Tibial artery (tissue), 4 donors: ENCODE results near the gene CAMTA1.
"Not testable (repeated sequence)": the region's sequence is repeated elsewhere in the genome, so short reads cannot be mapped to it uniquely, and the experiment has no call there.

Experiments used
- DNase-seq, 2 donors: peaks; one replicate each; pipeline ENCODE4 v3.0.0-alpha.2; 2019
- H3K27ac ChIP-seq, 2 donors: fragments of 200-600 bp; sonication (generic) in 1 of 2; 1 replicate in 1 of 2; 2 replicates in 1 of 2; pipeline ENCODE4 v1.5.1; 2018 to 2019; ENCODE audit warnings: mild to moderate bottlenecking in 1 of 2
- H3K27me3 ChIP-seq, 2 donors: fragments of 200-600 bp; sonication (generic) in 1 of 2; one replicate each; pipeline versions ENCODE4 v1.5.1 to v1.6.0; 2016 to 2019
- H3K36me3 ChIP-seq, 3 donors: fragments of 200-600 bp; sonication (generic) in 2 of 3; one replicate each; pipeline ENCODE4 v1.5.1; 2016 to 2019; ENCODE audit warnings: mild to moderate bottlenecking in 2 of 3
- H3K4me1 ChIP-seq, 4 donors: fragments of 200-600 bp; sonication (generic) in 2 of 4; 1 replicate in 3 of 4; 2 replicates in 1 of 4; pipeline ENCODE4 v1.5.1; 2016 to 2019
- H3K4me3 ChIP-seq, 2 donors: fragments of 200-600 bp; sonication (generic) in 1 of 2; 1 replicate in 1 of 2; 2 replicates in 1 of 2; pipeline ENCODE4 v1.5.1; 2018 to 2019; ENCODE audit warnings: mild to moderate bottlenecking in 2 of 2
- H3K9me3 ChIP-seq, 3 donors: fragments of 200-600 bp; sonication (generic) in 1 of 3; one replicate each; pipeline ENCODE4 v1.5.1; 2016 to 2019
- CTCF ChIP-seq, 2 experiments: fragments of 200-600 bp in 1 of 2; fragments of 450-650 bp in 1 of 2; IDR thresholded peaks; one replicate each; pipeline ENCODE4 v1.5.1; 2017 to 2019; ENCODE audit warnings: antibody characterized with exemption in 2 of 2, mild to moderate bottlenecking in 1 of 2, moderate library complexity in 1 of 2
- intact Hi-C: fragments of 100-400 bp; cut with DNase I; formaldehyde crosslinking; loops from one replicate; pipeline ENCODE4 v1.15.0; 2023; ENCODE audit warnings: low total_unique reads

CAMTA1 gene

DNA sequence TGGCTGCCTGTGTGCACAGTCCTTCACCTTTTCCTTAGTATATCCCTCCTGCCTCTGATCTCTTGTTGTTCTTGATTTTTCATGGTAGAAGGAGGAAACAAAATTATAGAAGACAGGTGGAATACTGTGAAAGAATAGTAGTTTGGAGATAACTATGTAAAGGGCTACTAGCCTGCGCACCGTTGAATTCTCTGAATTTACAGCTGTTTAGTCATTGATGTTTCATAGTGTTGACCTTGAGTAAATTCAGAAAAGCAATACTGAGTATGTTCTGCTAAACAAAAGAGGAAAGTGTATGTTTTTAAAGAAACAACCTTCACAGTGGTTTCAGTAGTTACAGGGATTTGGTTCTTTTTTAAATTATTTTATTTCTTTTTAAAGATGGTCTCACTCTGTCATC is 18.1 kb downstream of the CAMTA1 start:
- no peaks in the 10 kb centered on the region for H3K9me3 ChIP-seq
- no peak for DNase-seq
- no peak for TF ChIP-seq CTCF (IDR thresholded peaks at IDR 0.05)
- H3K27ac ChIP-seq: peak overlapping the region in 1 of 2 donors; percentile 76
- intact Hi-C loops: no loop called here
- H3K4me3 ChIP-seq: no peak overlapping the region
- H3K27me3 ChIP-seq: no peaks in the 10 kb centered on the region
- H3K36me3 ChIP-seq: no peaks in the 10 kb centered on the region
- peaks cover 0 to 85% (median 41%) of the 10 kb centered on the region in 4 donors for H3K4me1 ChIP-seq

GRCh38 chr1:6805004-6805416 is 19.8 kb downstream of the CAMTA1 start:
- H3K27me3 ChIP-seq: no peaks in the 10 kb centered on the region
- no peak overlapping the region for H3K27ac ChIP-seq
- H3K4me3 ChIP-seq: no peak overlapping the region
- no peaks in the 10 kb centered on the region for H3K9me3 ChIP-seq
- H3K36me3 ChIP-seq: no peaks in the 10 kb centered on the region
- DNase-seq: no peak
- H3K4me1 ChIP-seq: peaks cover 0 to 89% (median 44%) of the 10 kb centered on the region in 4 donors
- intact Hi-C loops: no loop called here
- TF ChIP-seq CTCF (IDR thresholded peaks at IDR 0.05): no peak

- no peak for DNase-seq
- Histone ChIP-seq H3K4me3 (no peak overlapping the region), H3K27me3 (no peaks in the 10 kb centered on the region), H3K4me1 (peaks cover 0 to 87% (median 26%) of the 10 kb centered on the region in 4 donors), H3K27ac (no peak overlapping the region), H3K9me3 (no peaks in the 10 kb centered on the region), H3K36me3 (no peaks in the 10 kb centered on the region)
- intact Hi-C loops: no loop called here
- no peak for TF ChIP-seq CTCF (IDR thresholded peaks at IDR 0.05)
Measured at GRCh38 chr1:6807782-6808181, 22.5 kb downstream of the CAMTA1 start.

- H3K9me3 ChIP-seq: no peaks in the 10 kb centered on the region
- DNase-seq: no peak
- H3K27ac ChIP-seq: no peak overlapping the region
- H3K4me1 ChIP-seq: peaks cover 0 to 74% (median 24%) of the 10 kb centered on the region in 4 donors
- H3K4me3 ChIP-seq: no peak overlapping the region
- H3K27me3 ChIP-seq: no peaks in the 10 kb centered on the region
- intact Hi-C loops: no loop called here
- no peak for TF ChIP-seq CTCF (IDR thresholded peaks at IDR 0.05)
- no peaks in the 10 kb centered on the region for H3K36me3 ChIP-seq
Measured at GRCh38 chr1:6809461-6809860, 24.2 kb downstream of the CAMTA1 start.

GRCh38 chr1:6810146-6810734 is 25.0 kb downstream of the CAMTA1 start:
- H3K4me1 ChIP-seq: peaks cover 0 to 66% (median 24%) of the 10 kb centered on the region in 4 donors

DNA sequence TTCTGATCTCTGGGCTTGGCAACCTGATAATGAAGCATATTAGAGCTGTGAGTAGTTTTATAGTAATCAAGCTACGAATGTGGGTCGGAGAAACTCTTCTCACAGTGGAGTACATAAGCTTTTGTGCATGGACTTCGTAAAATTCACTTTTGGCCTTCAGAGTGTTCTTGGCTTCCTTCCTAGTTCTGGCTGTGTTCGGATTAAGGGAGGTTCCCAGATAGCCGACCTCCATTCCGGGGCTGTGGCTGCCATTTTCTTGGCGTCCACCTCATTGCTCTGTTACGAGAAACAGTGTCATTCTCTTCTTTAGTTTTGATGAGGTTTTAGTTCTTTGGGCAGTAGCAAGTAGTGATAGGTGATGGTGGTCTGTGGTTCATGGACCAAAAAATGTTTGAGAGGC is 26.3 kb downstream of the CAMTA1 start:
- no peak for TF ChIP-seq CTCF (IDR thresholded peaks at IDR 0.05)
- intact Hi-C loops: no loop called here
- Histone ChIP-seq H3K36me3 (no peaks in the 10 kb centered on the region), H3K4me3 (no peak overlapping the region), H3K27me3 (no peaks in the 10 kb centered on the region), H3K4me1 (peaks cover 0 to 53% (median 17%) of the 10 kb centered on the region in 4 donors), H3K27ac (no peak overlapping the region), H3K9me3 (no peaks in the 10 kb centered on the region)
- DNase-seq: no peak

More at GRCh38 chr1:6810146-6810734, 25.0 kb downstream of the CAMTA1 start:
- H3K36me3 ChIP-seq, H3K27ac ChIP-seq, H3K27me3 ChIP-seq, intact Hi-C loops, H3K9me3 ChIP-seq, DNase-seq, H3K4me3 ChIP-seq: not testable (repeated sequence)
